Tongue (tissue), 2 donors: ENCODE data around the gene ZNF180. TPM values are rescaled to one million over a fixed set of nuclear protein-coding genes. Genes with fewer than 3 reads are reported as not detected.
"Not testable (repeated sequence)": the region's sequence is repeated elsewhere in the genome, so short reads cannot be mapped to it uniquely, and the experiment has no call there.

ENCODE experiments used
- DNase-seq: peaks from one replicate; pipeline ENCODE4 v3.0.0-alpha.2; 2015
- total RNA-seq: library from RNA; depleted of rRNA; stranded (reverse); fragments of >200 nt; gene quantifications from one replicate; pipeline ENCODE4 v1.2.3, GENCODE V29; 2014

Gene ZNF180
- 16.3 TPM for total RNA-seq

DNA sequence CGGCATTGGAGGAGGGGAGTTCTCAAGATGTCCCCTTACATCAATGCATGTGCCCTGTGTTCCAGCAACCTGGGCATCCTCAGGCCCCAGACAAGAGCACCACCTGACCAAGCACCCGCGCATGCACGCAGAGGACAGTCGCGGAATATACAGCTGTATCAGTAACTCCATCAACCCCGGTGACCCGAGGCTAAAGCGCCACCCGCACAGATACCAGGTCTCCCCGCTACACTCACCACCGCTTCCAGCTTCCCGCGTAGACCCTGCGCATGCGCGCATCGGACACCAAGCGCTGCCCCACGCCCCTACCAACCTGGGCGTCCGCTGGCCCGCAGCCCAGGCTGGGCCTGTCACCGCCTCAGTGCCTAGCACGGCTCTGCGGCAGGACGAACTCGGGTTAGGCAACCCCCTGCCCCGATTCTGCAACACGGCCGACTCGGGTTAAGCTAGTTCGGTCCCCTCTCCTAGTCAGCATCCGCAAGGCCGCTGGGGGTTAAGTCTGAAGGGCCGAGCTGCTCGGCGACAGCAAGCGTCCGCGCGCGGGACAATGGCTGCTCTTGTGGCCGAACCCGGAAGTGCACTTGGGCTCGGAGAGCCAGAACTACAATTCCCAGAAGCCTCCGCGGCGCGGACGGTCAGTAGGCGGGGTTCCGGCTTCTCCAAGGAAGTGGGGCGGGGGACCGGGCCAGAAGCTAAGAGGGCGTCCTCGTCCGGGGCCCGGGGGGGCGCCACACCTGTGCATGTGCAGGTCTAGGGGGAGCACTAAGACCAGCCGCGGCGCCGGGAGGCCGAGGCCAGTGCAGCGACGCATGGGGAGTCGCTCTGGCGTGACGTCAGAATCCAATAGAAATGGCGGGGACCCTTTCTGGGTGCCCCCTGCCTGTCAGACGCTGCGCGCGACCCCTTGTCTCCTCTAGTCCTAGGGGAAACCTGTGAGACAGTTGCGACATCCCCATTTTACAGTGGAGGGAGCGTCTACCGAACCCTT lies at the start of gene ZNF180:
ZNF180 (minus strand) TSS at position 561 of the 988 bp plus-strand sequence. CDS start 3,188 bp downstream, outside the sequence.
- peak; percentile 99 for DNase-seq

DNA sequence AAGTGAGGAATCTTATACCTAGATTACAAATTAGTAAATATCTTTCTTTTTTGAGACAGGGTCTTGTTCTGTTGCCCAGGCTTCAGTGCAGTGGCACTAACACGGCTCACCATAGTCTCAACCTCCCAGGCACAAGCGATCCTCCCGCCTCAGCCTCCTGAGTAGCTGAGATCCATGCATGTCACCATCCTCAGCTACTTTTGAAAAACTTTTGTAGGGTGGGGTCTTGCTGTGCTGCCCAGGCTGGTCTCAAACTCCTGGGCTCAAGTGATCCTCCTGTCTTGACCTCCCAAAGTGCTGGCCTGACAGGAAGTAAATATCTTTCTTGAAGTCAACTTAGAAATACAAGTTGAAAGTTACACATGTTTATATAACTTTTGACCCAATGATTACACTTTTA lies 49.2 kb upstream of the ZNF180 start:
- DNase-seq: no peak

DNA sequence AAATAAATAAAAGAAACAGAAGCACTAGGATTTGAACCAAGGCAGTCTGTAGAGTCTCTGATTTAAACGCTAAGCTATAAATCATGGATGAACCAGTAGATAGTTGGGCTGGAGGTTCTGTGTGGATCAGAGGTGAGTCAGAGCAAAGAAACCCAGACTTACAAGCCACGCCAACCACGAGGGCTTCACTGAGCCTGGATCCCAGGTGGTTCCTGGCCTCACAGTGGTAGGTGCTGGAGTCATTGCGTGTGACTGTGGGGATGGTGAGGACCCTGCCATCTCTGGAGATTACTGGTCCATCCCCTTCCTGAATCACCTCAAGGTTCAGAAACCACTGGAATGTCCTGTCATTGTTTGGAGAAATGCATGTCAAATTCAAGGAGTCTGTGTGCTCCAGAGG lies 48.4 kb upstream of the ZNF180 start:
- no peak for DNase-seq

DNA sequence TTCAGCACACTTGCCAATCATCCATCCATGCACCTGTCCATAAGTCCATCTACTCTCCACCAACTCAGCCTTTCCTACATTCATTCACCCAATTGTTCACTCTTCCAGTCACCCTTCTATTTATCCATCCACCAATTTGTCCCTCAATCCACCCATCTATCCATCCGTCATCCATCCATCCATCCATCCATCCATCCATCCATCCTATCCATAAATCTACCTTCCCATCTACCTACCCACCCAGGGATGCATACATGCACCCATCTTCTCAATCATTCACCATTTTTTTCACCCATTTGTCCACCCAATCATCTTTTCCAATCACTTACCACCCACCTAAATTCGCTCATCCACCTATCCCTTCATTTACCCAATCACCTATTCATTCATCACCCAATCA lies 43.7 kb upstream of the ZNF180 start:
- DNase-seq: no peak

DNA sequence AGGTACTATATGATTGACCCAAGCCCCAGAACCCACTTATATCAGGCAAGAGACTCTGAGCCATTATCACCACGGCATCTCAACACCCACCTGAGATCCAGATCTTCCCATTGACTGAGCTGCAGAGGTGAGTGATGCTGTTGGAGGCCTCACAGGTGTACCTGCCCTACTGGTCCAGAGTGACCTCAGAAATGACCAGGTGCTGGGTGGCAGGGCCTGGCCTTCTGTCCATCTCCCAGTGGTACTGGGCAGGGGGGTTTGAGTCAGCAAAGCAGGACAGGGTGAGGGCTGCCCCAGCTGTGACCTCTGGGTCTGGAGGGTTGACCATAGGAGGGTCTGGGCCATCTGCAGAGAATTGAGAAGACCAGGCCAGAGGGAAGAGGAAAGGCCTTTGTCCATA lies 42.3 kb upstream of the ZNF180 start:
- DNase-seq: no peak

DNA sequence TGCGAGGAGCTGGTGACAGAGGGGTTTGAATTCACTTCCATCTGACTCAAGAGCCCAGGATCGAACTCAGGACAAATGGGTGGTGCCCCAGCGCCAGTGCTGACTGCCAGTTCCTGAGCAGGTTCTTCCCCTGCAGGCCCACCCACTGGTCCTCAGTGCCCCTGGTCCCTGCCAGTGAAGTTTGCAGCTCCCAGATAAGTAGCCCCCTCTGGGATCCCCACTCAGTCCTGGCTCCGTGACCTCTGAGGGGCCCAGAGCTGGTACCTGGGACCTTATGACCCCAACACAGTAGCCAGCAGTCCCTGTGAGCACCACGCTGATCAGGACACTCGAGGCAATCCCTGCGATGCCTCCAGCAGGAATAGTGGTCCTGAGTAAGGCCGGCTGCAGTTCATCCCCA lies 40.4 kb upstream of the ZNF180 start:
- no peak for DNase-seq

DNA sequence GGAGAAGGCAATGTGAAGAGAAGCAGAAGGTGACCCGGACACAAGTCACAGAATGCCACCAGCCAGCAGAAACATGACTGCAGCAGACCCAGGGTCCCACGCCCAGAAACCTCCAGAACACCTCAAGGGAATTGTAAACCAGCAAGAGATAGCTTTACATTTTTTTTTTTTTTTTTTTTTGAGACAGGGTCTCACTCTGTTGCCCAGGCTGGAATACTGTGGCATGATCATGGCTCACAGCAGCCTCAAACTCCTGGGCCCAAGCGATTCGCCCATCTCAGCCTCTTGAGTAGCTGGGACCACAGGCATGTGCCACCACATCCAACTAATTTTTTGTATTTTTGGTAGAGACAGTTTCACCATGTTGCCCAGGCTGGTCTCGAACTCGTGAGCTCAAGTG lies 39.7 kb upstream of the ZNF180 start:
- no peak for DNase-seq

DNA sequence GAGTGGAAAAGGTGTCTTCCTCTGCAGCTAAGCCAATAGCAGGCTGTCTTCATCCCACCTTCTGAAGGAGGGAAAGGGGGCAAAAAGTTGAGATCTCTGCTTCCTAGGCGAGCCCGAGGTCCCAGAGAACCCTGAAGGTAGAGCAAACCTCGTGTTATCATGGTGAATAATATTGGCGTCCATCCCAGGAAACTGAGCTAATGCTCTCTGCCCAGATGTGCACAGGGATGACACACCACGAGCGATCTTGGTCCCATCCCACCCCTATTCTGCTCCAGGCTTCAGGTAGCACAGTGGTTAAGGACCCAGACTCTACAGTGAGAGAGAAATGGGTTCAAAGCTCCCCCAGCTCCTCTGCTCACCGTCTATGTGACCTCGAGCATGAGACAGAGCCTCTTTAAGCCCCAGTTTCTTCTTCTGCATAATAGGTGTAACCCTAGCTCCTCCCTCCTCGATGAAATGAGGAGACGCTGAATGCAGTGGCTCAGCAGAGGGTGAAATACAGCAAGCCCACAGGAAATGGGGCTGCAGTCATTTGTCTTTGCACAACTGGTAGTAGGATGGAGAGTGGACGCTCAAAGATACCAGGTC lies 39.0 kb upstream of the ZNF180 start:
- no peak for DNase-seq

DNA sequence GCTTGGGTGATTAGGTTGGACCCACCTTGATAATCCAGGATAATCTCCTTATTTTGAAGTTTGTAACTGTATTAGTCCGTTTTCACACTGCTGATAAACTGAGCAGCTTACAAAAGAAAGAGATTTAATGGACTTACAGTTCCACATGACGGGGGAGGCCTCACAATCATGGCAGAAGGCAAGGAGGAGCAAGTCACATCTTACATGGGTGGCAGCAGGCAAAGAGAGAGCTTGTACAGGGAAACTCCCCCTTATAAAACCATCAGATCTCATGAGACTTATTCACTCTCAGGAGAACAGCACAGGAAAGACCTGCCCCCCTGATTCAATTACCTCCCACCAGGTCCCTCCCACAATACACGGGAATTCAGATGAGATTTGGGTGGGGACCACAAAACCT lies 35.0 kb upstream of the ZNF180 start:
- not testable (repeated sequence) for DNase-seq

DNA sequence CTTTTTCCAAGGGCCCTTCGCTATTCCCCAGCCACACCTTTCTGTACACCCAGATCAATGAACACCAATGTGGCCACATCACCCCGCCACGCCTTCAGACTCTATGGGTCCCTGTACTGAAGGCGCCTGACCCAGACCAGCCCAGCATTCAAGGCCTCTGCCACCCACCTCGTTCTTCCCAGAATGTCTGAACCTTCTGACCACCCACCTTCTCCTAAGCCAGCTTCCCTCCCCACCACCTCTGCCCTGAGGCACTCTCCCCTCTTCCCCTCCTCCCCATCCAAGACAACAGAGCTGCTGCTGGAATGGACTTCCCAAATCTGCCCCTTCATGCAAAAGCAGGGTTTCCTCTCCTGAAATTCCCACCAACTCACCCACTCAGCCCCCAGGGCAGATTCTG lies 32.5 kb upstream of the ZNF180 start:
- no peak for DNase-seq

DNA sequence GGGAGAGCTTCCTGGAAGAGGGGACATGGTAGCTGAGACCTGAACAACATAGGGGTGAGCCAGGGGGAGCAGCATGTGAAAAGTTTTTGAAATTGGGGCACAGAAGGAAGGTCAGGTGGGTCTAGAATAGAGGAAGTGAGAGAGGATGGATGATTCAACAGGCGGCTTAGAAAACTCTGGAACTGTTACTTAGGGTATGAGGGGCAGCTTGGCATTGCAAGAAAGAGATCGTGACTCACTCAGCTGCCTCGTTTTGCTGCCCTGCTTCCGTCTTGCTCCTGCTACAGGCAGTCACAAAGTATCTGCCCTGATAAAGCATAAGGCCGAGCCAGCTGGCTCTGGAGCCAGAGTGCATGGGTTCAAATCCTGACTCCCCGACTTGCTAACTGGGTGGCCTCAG lies 30.5 kb upstream of the ZNF180 start:
- no peak for DNase-seq

DNA sequence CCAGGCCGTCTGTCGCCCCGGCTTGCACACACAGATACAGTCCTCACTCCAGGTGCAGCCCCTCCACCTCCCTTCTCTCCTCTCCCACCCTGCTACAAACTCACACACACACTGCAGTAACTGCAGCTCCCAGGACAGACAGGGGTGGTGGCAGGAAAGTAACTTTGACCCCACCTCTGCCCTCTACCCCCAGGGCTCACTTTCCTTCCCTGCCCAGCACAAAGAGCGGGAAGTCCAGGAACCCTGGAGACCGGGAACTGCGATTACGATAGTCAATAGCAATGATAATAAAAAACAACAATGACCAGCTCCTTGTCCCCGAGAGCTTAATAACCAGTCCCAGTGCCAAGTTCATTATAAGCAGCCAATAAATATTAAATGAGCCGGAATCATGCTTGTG lies 29.2 kb upstream of the ZNF180 start, which contains the start of gene CEACAM20:
CEACAM20 (minus strand) TSS at position 140 of the 400 bp plus-strand sequence. CDS start 166 bp downstream, outside the sequence.
- DNase-seq: no peak

DNA sequence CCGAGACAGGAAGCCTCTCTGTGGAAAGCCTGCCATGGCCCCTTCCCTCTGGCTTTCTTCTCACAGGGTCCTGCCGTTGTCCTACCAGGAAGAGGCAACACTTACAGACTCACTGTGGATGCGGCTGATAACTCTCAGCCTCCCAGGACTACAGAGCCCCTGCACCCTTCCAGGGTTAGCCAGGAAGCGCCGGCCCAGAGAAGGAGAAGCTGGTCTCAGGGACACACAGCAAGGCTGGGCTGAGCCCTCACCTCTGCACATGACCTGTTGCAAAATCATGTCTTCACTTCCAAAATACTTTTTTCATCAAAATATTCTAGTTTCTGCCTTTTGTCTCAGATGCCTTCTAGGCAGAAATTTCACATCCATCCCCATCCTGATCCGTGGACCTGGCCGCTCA lies 27.2 kb upstream of the ZNF180 start:
- DNase-seq: no peak

DNA sequence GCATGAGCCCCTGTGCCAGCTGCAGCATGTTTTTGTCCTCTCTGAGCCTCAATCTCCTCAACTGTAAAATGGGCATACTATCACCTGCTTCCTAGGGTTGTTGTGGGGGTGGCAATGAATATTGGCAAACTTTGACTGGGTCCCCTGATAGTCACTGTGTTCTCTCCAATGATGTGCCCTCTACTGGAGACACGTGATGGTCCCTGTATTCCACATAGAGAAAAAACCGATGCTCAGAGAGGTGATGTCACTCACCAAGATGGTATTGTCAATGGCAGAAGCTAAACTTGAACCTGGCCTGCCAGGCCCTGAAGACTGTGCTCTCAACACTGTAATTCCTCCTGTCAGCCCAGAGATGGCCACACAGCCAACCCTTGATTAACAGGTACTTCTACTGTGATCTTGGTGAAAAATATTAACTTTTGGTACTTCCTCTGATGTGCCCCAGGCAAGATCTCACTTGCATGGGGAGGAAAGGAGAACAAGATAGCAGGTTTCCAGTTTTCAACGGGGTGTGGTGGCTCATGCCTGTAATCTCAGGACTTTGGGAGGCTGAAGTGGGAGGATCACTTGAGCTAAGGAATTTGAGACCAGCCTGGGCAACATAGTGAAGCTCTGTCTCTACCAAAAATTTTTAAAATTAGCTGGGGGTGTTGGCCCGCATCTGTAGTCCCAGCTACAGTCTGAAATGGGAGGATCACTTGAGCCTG lies 25.6 kb upstream of the ZNF180 start:
- no peak for DNase-seq

DNA sequence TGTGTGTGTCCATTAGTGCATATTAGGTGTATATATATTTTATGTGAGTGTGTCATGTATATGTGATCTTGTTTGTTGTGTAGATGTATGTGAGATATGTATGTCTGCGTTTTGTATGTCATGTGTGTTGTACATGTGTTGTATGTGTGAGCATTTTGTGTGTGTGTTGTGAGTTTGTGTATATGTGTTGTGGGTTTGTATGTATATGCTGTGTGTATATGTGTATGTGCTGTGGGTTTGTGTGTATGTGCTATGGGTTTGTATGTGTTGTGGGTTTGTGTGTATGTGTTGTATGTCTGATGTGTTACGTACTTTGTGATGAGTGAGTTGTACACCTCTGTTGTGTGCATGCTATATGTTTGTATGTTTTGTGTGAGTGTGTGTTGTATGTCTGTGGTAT lies 21.0 kb upstream of the ZNF180 start:
- no peak for DNase-seq

DNA sequence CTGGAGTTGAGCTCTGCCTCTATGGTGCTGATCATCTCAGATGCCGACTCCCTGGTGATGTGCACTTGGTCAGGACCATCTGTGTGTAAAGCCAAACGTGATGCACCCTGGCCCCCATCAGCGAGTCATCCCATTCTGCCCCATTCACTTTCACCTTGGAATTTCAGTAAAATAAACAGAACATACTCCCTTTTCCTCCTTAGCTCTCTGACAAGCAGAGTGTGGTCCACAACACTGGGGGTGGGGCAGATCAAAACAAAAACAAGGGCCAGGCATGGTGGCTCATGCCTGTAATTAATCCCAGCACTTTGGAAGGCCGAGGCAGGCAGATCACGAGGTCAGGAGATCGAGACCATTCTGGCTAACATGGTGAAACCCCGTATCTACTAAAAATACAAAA lies 16.8 kb upstream of the ZNF180 start:
- DNase-seq: no peak

DNA sequence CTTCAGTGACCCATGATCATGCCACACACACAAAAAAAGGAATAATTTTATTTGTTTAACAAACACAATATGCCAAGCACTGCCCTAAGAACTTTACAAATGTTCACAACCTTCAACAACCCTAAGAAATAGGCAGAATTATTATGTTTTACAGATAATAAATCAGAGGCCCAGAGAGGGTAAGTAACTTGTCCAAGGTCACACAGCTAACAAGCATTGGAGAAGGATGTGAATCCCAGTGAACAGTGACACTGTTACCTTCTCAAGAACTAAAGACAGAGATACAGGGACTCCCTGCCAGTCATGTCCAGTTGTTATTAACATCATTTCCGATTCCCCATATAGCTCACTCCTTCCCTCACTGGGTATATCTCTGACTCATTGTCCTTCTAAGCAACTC lies 15.6 kb upstream of the ZNF180 start:
- DNase-seq: no peak

DNA sequence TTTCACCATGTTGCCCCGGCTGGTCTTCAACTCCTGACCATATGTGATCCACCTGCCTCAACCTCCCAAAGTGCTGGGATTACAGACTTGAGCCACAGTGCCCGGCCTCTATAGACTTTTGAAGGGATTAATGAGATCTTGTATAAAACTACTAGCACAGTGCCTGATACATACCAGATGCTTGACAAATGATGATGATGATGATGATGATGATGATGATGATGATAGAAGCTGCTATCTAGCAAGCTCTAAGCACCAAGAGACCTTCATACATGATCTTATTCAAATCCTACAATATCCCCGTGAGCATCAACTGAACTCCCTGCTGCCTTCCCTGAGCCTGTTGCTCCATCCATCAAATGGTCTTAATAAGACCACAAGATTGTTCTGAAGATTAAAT lies 14.7 kb upstream of the ZNF180 start:
- DNase-seq: no peak

DNA sequence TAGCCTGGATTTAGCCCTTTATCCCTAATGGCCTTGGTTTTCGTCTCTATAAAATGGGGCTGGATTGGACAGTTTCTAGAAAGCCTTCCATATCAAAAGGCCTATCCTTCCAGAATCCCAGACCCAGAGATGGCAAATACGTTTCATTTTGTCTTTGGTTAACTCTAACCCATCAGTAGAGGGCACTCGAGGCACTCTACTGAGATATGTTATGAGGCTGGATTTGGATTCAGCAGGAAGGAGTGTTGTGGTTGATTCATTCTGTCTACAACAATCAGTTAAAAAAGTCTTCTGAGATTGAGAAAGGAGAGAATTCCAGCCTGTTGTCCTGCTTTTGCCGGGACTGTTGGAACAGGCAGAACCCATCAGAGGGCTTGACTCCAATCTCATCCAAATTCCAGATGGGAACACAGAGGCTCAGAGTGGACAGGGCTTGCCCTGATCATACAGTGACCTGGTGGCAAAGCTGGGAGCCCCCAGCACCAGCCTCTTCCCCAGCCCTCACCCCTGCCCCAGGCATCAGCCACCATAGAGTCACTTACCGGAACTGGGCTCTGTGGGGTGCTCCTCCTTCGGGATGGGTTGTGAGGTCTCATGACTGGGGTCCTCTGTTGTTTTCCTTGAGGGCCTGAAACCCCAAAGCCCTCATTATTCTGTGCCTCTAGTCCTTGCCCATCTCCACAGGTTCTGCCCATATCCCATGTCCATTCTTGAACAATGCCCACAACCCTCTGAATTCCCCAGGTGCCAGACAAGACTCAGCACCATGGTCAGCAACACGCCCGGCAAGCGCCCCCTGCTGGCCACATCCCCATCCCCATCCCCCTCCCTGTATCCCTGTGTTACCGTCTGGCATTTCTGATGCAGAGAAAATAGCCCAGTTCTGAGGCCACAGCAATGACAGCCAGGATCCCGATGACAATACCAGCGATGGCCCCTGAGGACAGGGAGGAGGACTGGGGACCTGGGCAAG lies 12.3 kb upstream of the ZNF180 start:
- peak; percentile 14 for DNase-seq

DNA sequence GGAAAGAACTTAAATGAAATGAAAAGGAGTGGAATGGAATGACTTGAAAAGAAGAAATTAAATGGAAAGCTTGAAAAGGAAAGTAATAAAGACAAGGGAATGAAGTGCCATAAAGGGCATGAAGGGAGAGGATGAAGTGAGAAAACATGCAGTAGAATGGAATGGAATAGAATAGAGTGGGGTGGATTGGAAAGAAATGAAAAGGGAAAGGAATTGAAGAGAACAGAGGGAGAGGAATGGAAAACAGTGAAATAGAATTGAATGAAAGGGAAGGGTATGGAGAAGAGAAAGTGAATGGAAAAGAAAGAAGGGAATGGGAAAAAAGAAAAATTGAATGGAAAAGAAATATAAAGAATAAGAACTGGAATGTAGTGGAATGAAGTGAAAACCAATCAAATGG lies 9.2 kb upstream of the ZNF180 start:
- DNase-seq: no peak

DNA sequence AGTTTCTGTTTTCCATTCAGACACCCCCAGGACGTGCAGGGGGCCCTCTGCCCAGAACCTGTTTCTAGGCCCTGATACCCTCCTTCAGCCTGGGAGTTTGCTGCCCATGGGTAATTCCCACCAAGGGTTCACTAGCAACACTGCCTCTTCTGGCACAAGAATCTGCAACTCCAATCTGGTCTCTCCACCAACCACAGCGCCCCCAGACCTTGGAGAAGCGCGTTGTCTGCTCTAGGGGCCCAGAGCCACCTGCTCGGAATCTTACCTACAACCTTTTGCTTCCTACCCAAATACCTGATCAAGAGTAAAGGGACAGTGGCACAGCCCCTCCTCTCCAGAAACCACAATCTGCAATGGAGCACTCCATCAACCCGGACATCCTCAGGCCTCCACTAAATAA lies 763 bp downstream of the ZNF180 start:
- DNase-seq: no peak

DNA sequence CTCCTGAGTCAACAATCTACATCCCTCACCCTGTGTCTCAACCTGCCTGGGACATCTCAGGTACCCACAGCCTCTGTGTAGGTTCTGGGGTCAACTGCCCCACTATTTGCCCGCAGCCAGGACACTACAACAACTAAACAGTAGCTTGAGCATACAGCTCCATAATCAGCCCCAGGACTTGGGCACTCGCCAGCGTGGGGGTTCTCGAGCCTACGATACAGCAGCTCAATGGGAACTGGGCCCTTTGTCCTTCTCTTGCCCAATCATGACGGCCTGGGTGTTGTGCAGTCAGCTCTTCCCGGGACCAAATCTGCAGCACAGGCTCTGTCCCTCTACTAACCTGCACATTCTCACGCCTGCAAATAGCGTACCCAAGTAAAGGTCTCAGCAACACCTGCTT lies 1.3 kb downstream of the ZNF180 start:
- DNase-seq: no peak
